ENCODE data around the gene CLEC20A.

Gene CLEC20A

GRCh38 chr1:178496410-178497135, at the start of gene CLEC20A:
Gene CLEC20A (minus strand): TSS chr1:178496964. CDS start chr1:178496939, 25 bp downstream.
- no peak for DNase-seq (ENCODE audit: extremely low read depth, low read depth)
- TF ChIP-seq CTCF (IDR thresholded peaks at IDR 0.05; ENCODE audit: low read depth, low read length, missing control alignments), result no peak
- H3K4me3 ChIP-seq (replicated peaks; ENCODE audit: low read depth, low read length), result no peak within 1 kb of the TSS

GRCh38 chr1:178544531-178544930, 47.8 kb upstream of the CLEC20A start:
- TF ChIP-seq CTCF (IDR thresholded peaks at IDR 0.05; ENCODE audit: low read depth, low read length, missing control alignments), result no peak
- no peak overlapping the region for H3K4me3 ChIP-seq (replicated peaks; ENCODE audit: low read depth, low read length)
- DNase-seq (ENCODE audit: extremely low read depth, low read depth), result no peak

- TF ChIP-seq CTCF (IDR thresholded peaks at IDR 0.05; ENCODE audit: low read depth, low read length, missing control alignments), result no peak
- DNase-seq (ENCODE audit: extremely low read depth, low read depth), result no peak
- peak overlapping the region; percentile 71 for H3K4me3 ChIP-seq (replicated peaks; ENCODE audit: low read depth, low read length)
Observed at GRCh38 chr1:178543290-178543607, 46.5 kb upstream of the CLEC20A start.

- TF ChIP-seq CTCF (IDR thresholded peaks at IDR 0.05; ENCODE audit: low read depth, low read length, missing control alignments), result peak; percentile 81
- peak overlapping the region; percentile 71 for H3K4me3 ChIP-seq (replicated peaks; ENCODE audit: low read depth, low read length)
- DNase-seq (ENCODE audit: extremely low read depth, low read depth), result peak; percentile 70
Observed at GRCh38 chr1:178542554-178543289, 46.0 kb upstream of the CLEC20A start.

- peak overlapping the region; percentile 71 for H3K4me3 ChIP-seq (replicated peaks; ENCODE audit: low read depth, low read length)
- no peak for TF ChIP-seq CTCF (IDR thresholded peaks at IDR 0.05; ENCODE audit: low read depth, low read length, missing control alignments)
- no peak for DNase-seq (ENCODE audit: extremely low read depth, low read depth)
Observed at GRCh38 chr1:178541829-178542553, 45.2 kb upstream of the CLEC20A start.

GRCh38 chr1:178541379-178541778, 44.6 kb upstream of the CLEC20A start:
- no peak for TF ChIP-seq CTCF (IDR thresholded peaks at IDR 0.05; ENCODE audit: low read depth, low read length, missing control alignments)
- no peak for DNase-seq (ENCODE audit: extremely low read depth, low read depth)
- no peak overlapping the region for H3K4me3 ChIP-seq (replicated peaks; ENCODE audit: low read depth, low read length)
